ENCODE data around the gene SOX13.

The SOX13 gene

GRCh38 chr1:204106825-204107224 is 33.9 kb downstream of the SOX13 start:
- H3K4me2 ChIP-seq: no peak overlapping the region
- TF ChIP-seq CTCF (conservative IDR thresholded peaks at IDR 0.05; ENCODE audit: low read depth, low read length): no peak
- no peak overlapping the region for H3K9ac ChIP-seq
- no peaks in the 10 kb centered on the region for H3K4me1 ChIP-seq (ENCODE audit: low read depth, poor library complexity, severe bottlenecking)
- no peaks in the 10 kb centered on the region for H4K20me1 ChIP-seq (ENCODE audit: insufficient read depth)
- H3K27ac ChIP-seq: no peak overlapping the region
- no peak overlapping the region for H2AFZ ChIP-seq (ENCODE audit: low read depth)
- no peak overlapping the region for H3K4me3 ChIP-seq (IDR thresholded peaks at IDR 0.05; ENCODE audit: insufficient read depth, low read depth, low read length)
- H3K36me3 ChIP-seq (ENCODE audit: insufficient read depth): no peaks in the 10 kb centered on the region
- no peaks in the 10 kb centered on the region for H3K27me3 ChIP-seq (ENCODE audit: insufficient read depth, low read depth)
- no peaks in the 10 kb centered on the region for H3K79me2 ChIP-seq (ENCODE audit: insufficient read depth, low read depth)

- Histone ChIP-seq H3K4me1 (ENCODE audit: low read depth, poor library complexity, severe bottlenecking) (no peaks in the 10 kb centered on the region), H3K27me3 (ENCODE audit: insufficient read depth, low read depth) (no peaks in the 10 kb centered on the region), H3K4me3 (IDR thresholded peaks at IDR 0.05; ENCODE audit: insufficient read depth, low read depth, low read length) (no peak overlapping the region), H3K36me3 (ENCODE audit: insufficient read depth) (no peaks in the 10 kb centered on the region), H3K27ac (no peak overlapping the region), H3K79me2 (ENCODE audit: insufficient read depth, low read depth) (no peaks in the 10 kb centered on the region), H2AFZ (ENCODE audit: low read depth) (no peak overlapping the region), H3K4me2 (no peak overlapping the region), H4K20me1 (ENCODE audit: insufficient read depth) (no peaks in the 10 kb centered on the region), H3K9ac (no peak overlapping the region)
- TF ChIP-seq CTCF (conservative IDR thresholded peaks at IDR 0.05; ENCODE audit: low read depth, low read length): no peak
These were observed 35.0 kb downstream of the SOX13 start for GRCh38 chr1:204107892-204108291.

GRCh38 chr1:204108312-204109141 is 35.6 kb downstream of the SOX13 start:
- Histone ChIP-seq H3K36me3 (ENCODE audit: insufficient read depth) (no peaks in the 10 kb centered on the region), H3K4me2 (no peak overlapping the region), H3K27me3 (ENCODE audit: insufficient read depth, low read depth) (no peaks in the 10 kb centered on the region), H2AFZ (ENCODE audit: low read depth) (no peak overlapping the region), H3K79me2 (ENCODE audit: insufficient read depth, low read depth) (no peaks in the 10 kb centered on the region), H3K9ac (no peak overlapping the region), H3K4me1 (ENCODE audit: low read depth, poor library complexity, severe bottlenecking) (no peaks in the 10 kb centered on the region), H3K27ac (no peak overlapping the region), H3K4me3 (IDR thresholded peaks at IDR 0.05; ENCODE audit: insufficient read depth, low read depth, low read length) (no peak overlapping the region), H4K20me1 (ENCODE audit: insufficient read depth) (no peaks in the 10 kb centered on the region)
- no peak for TF ChIP-seq CTCF (conservative IDR thresholded peaks at IDR 0.05; ENCODE audit: low read depth, low read length)

GRCh38 chr1:204110894-204111633 is 38.1 kb downstream of the SOX13 start:
- TF ChIP-seq CTCF (conservative IDR thresholded peaks at IDR 0.05; ENCODE audit: low read depth, low read length): no peak
- no peak overlapping the region for H3K4me3 ChIP-seq (IDR thresholded peaks at IDR 0.05; ENCODE audit: insufficient read depth, low read depth, low read length)
- no peak overlapping the region for H3K4me2 ChIP-seq
- H2AFZ ChIP-seq (ENCODE audit: low read depth): no peak overlapping the region
- no peaks in the 10 kb centered on the region for H3K4me1 ChIP-seq (ENCODE audit: low read depth, poor library complexity, severe bottlenecking)
- H3K79me2 ChIP-seq (ENCODE audit: insufficient read depth, low read depth): no peaks in the 10 kb centered on the region
- H3K27me3 ChIP-seq (ENCODE audit: insufficient read depth, low read depth): no peaks in the 10 kb centered on the region
- H3K36me3 ChIP-seq (ENCODE audit: insufficient read depth): no peaks in the 10 kb centered on the region
- no peak overlapping the region for H3K9ac ChIP-seq
- H3K27ac ChIP-seq: no peak overlapping the region
- H4K20me1 ChIP-seq (ENCODE audit: insufficient read depth): no peaks in the 10 kb centered on the region
